Measurements from ENCODE around the gene SLC6A12. TPM values are rescaled to one million over a fixed set of nuclear protein-coding genes. Genes with fewer than 3 reads are reported as not detected.

The SLC6A12 gene
- total RNA-seq, 2 donors from 2014 or later: not detected

- Mint-ChIP-seq H3K4me1 (no peaks in the 10 kb centered on the region), H3K36me3 (ENCODE audit: low read depth) (no peaks in the 10 kb centered on the region), H3K27me3 (peaks cover 52% of the 10 kb centered on the region), H3K4me3 (no peak overlapping the region), H3K27ac (no peak overlapping the region), H3K9me3 (no peaks in the 10 kb centered on the region)
- ATAC-seq (replicated peaks): no peak
Measured at GRCh38 chr12:203462-204260, 10.3 kb downstream of the SLC6A12 start.

GRCh38 chr12:203074-203461 lies 10.9 kb downstream of the SLC6A12 start:
- Mint-ChIP-seq H3K27ac (no peak overlapping the region), H3K4me3 (no peak overlapping the region), H3K36me3 (ENCODE audit: low read depth) (no peaks in the 10 kb centered on the region), H3K9me3 (no peaks in the 10 kb centered on the region), H3K4me1 (no peaks in the 10 kb centered on the region), H3K27me3 (peaks cover 51% of the 10 kb centered on the region)
- ATAC-seq (replicated peaks): no peak

- ATAC-seq (replicated peaks): no peak
- Mint-ChIP-seq H3K4me3 (no peak overlapping the region), H3K27ac (no peak overlapping the region), H3K4me1 (no peaks in the 10 kb centered on the region), H3K36me3 (ENCODE audit: low read depth) (no peaks in the 10 kb centered on the region), H3K9me3 (peaks cover under 1% of the 10 kb centered on the region), H3K27me3 (peaks cover 48% of the 10 kb centered on the region)
Measured at GRCh38 chr12:202081-202731, 11.8 kb downstream of the SLC6A12 start.

GRCh38 chr12:201361-201760 lies 12.6 kb downstream of the SLC6A12 start:
- H3K36me3 Mint-ChIP-seq (ENCODE audit: low read depth): no peaks in the 10 kb centered on the region
- H3K27me3 Mint-ChIP-seq: peaks cover 43% of the 10 kb centered on the region
- no peaks in the 10 kb centered on the region for H3K4me1 Mint-ChIP-seq
- H3K9me3 Mint-ChIP-seq: peaks cover 5% of the 10 kb centered on the region
- no peak overlapping the region for H3K4me3 Mint-ChIP-seq
- ATAC-seq (replicated peaks): no peak
- no peak overlapping the region for H3K27ac Mint-ChIP-seq

GRCh38 chr12:198705-199104 lies 15.3 kb downstream of the SLC6A12 start:
- ATAC-seq (replicated peaks): no peak
- no peak overlapping the region for H3K27ac Mint-ChIP-seq
- no peaks in the 10 kb centered on the region for H3K36me3 Mint-ChIP-seq (ENCODE audit: low read depth)
- peaks cover 38% of the 10 kb centered on the region for H3K27me3 Mint-ChIP-seq
- no peaks in the 10 kb centered on the region for H3K4me1 Mint-ChIP-seq
- H3K4me3 Mint-ChIP-seq: no peak overlapping the region
- peaks cover 5% of the 10 kb centered on the region for H3K9me3 Mint-ChIP-seq

GRCh38 chr12:197911-198695 lies 15.9 kb downstream of the SLC6A12 start:
- no peak for ATAC-seq (replicated peaks)
- no peak overlapping the region for H3K4me3 Mint-ChIP-seq
- H3K27ac Mint-ChIP-seq: no peak overlapping the region
- peaks cover 42% of the 10 kb centered on the region for H3K27me3 Mint-ChIP-seq
- H3K36me3 Mint-ChIP-seq (ENCODE audit: low read depth): no peaks in the 10 kb centered on the region
- H3K9me3 Mint-ChIP-seq: peaks cover 5% of the 10 kb centered on the region
- H3K4me1 Mint-ChIP-seq: no peaks in the 10 kb centered on the region

- H3K4me3 Mint-ChIP-seq: no peak overlapping the region
- H3K27ac Mint-ChIP-seq: no peak overlapping the region
- H3K4me1 Mint-ChIP-seq: no peaks in the 10 kb centered on the region
- H3K9me3 Mint-ChIP-seq: peaks cover 5% of the 10 kb centered on the region
- peaks cover 44% of the 10 kb centered on the region for H3K27me3 Mint-ChIP-seq
- ATAC-seq (replicated peaks): no peak
- H3K36me3 Mint-ChIP-seq (ENCODE audit: low read depth): no peaks in the 10 kb centered on the region
Measured at GRCh38 chr12:197347-197746, 16.6 kb downstream of the SLC6A12 start.

GRCh38 chr12:196436-196835 lies 17.5 kb downstream of the SLC6A12 start:
- Mint-ChIP-seq H3K27ac (no peak overlapping the region), H3K27me3 (peaks cover 40% of the 10 kb centered on the region), H3K4me1 (no peaks in the 10 kb centered on the region), H3K4me3 (no peak overlapping the region), H3K36me3 (ENCODE audit: low read depth) (no peaks in the 10 kb centered on the region), H3K9me3 (peaks cover 5% of the 10 kb centered on the region)
- ATAC-seq (replicated peaks): no peak

- no peak overlapping the region for H3K27ac Mint-ChIP-seq
- peaks cover 5% of the 10 kb centered on the region for H3K9me3 Mint-ChIP-seq
- no peaks in the 10 kb centered on the region for H3K4me1 Mint-ChIP-seq
- no peaks in the 10 kb centered on the region for H3K36me3 Mint-ChIP-seq (ENCODE audit: low read depth)
- H3K27me3 Mint-ChIP-seq: peaks cover 36% of the 10 kb centered on the region
- no peak overlapping the region for H3K4me3 Mint-ChIP-seq
- no peak for ATAC-seq (replicated peaks)
Measured at GRCh38 chr12:195951-196350, 18.0 kb downstream of the SLC6A12 start.

GRCh38 chr12:195156-195555 lies 18.8 kb downstream of the SLC6A12 start:
- H3K9me3 Mint-ChIP-seq: peaks cover 5% of the 10 kb centered on the region
- H3K4me3 Mint-ChIP-seq: no peak overlapping the region
- H3K27me3 Mint-ChIP-seq: peaks cover 33% of the 10 kb centered on the region
- H3K4me1 Mint-ChIP-seq: no peaks in the 10 kb centered on the region
- no peaks in the 10 kb centered on the region for H3K36me3 Mint-ChIP-seq (ENCODE audit: low read depth)
- H3K27ac Mint-ChIP-seq: no peak overlapping the region
- no peak for ATAC-seq (replicated peaks)

- no peaks in the 10 kb centered on the region for H3K4me1 Mint-ChIP-seq
- H3K9me3 Mint-ChIP-seq: peaks cover 5% of the 10 kb centered on the region
- ATAC-seq (replicated peaks): no peak
- H3K36me3 Mint-ChIP-seq (ENCODE audit: low read depth): no peaks in the 10 kb centered on the region
- H3K27me3 Mint-ChIP-seq: peaks cover 33% of the 10 kb centered on the region
- no peak overlapping the region for H3K4me3 Mint-ChIP-seq
- H3K27ac Mint-ChIP-seq: no peak overlapping the region
Measured at GRCh38 chr12:194276-194675, 19.7 kb downstream of the SLC6A12 start.

- Mint-ChIP-seq H3K4me3 (no peak overlapping the region), H3K27ac (no peak overlapping the region), H3K9me3 (peaks cover 5% of the 10 kb centered on the region), H3K36me3 (ENCODE audit: low read depth) (no peaks in the 10 kb centered on the region), H3K4me1 (no peaks in the 10 kb centered on the region), H3K27me3 (peaks cover 33% of the 10 kb centered on the region)
- no peak for ATAC-seq (replicated peaks)
Measured at GRCh38 chr12:193261-193660, 20.7 kb downstream of the SLC6A12 start.

GRCh38 chr12:191541-191940 lies 22.4 kb downstream of the SLC6A12 start:
- Mint-ChIP-seq H3K4me1 (no peaks in the 10 kb centered on the region), H3K4me3 (no peak overlapping the region), H3K36me3 (ENCODE audit: low read depth) (no peaks in the 10 kb centered on the region), H3K27me3 (peaks cover 30% of the 10 kb centered on the region), H3K9me3 (no peaks in the 10 kb centered on the region), H3K27ac (no peak overlapping the region)
- no peak for ATAC-seq (replicated peaks)

- no peak overlapping the region for H3K4me3 Mint-ChIP-seq
- ATAC-seq (replicated peaks): no peak
- no peaks in the 10 kb centered on the region for H3K4me1 Mint-ChIP-seq
- no peaks in the 10 kb centered on the region for H3K9me3 Mint-ChIP-seq
- peaks cover 30% of the 10 kb centered on the region for H3K27me3 Mint-ChIP-seq
- H3K36me3 Mint-ChIP-seq (ENCODE audit: low read depth): no peaks in the 10 kb centered on the region
- H3K27ac Mint-ChIP-seq: no peak overlapping the region
Measured at GRCh38 chr12:190881-191280, 23.1 kb downstream of the SLC6A12 start.

GRCh38 chr12:189622-189962 lies 24.4 kb downstream of the SLC6A12 start:
- Mint-ChIP-seq H3K4me3 (peak overlapping the region; percentile 72), H3K27me3 (peaks cover 30% of the 10 kb centered on the region), H3K9me3 (no peaks in the 10 kb centered on the region), H3K36me3 (ENCODE audit: low read depth) (no peaks in the 10 kb centered on the region), H3K4me1 (peaks cover 5% of the 10 kb centered on the region), H3K27ac (no peak overlapping the region)
- no peak for ATAC-seq (replicated peaks)
